TTC549 (cell line): ENCODE data around the gene CDC42EP5.
"Not testable (repeated sequence)": the region's sequence is repeated elsewhere in the genome, so short reads cannot be mapped to it uniquely, and the experiment has no call there.

Experiments used
- FAIRE-seq: peaks from 2 replicates; lab custom pipeline; 2012; peaks lifted over from hg19 to GRCh38; lab: Jason Lieb, UNC

Gene CDC42EP5

GRCh38 chr19:54489341-54489740 lies 16.2 kb upstream of the CDC42EP5 start:
- no peak for FAIRE-seq

GRCh38 chr19:54485851-54486250 lies 12.8 kb upstream of the CDC42EP5 start:
- no peak for FAIRE-seq

DNA sequence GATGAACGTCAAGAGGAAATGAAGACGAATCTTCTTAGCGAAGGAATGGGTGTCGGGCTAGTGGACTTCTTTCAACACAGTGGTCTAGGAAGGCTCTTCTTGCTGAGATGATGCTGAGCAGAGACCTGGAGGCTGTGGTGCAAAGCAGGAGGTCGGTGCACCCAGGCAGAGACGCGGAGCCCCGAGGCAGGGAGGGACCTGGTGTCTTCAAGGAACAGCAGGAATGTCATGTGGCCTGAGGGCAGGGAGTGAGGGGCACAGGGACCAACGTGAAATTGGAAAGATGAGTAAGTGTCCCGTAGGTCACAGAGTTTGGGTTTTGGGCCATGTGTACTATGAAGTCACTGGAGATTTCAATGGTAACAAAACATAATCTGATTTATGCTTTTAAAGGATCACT lies 11.4 kb upstream of the CDC42EP5 start:
- no peak for FAIRE-seq

DNA sequence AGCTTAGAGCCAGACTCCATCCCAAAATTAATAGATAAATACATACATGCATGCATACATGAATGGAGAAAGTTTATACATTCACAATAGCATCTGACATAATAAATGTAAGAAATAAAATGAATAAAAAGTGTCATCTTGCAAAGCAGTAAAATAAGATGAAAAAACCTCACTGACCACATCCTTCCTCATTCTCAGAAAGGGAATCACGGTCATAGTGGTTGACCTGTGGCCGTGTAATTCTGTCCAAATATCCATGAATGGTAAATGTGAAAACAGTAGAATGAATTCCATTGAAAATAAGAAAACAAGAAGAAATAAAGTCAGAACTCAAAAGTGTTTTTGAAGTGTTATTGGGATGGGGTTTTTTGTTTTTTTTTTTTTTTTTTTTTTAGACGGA lies 9.8 kb upstream of the CDC42EP5 start:
- FAIRE-seq = no peak

DNA sequence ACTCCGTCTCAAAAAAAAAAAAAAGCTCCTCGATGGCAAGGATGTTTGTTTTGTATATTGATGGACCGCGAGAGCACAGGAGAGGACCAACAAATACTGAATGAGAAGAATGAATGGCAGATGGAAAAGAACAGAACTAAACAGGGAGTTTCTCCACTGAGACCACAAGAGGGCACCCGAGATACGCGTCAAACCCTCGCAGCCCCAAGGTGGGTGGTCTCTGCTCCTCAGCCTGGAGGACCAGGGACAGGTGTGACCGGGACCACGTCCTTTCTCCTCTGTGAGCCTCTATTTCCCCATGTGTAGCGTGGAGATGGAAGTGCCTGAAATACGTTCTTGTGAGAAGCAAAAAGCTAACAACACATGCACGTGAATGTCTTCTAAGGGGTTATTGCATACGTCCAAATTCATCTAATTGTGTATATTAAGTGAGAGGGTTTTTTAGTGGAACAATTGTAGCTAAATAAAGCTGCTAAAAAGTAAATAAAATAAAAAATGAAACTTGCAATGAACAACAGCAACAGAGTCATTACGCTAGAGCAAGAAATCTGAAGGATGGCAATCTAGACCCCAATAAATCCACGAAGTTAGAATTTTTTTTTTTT lies 8.3 kb upstream of the CDC42EP5 start:
- FAIRE-seq = no peak

- no peak for FAIRE-seq
Observed at GRCh38 chr19:54480051-54480450, 7.0 kb upstream of the CDC42EP5 start.

DNA sequence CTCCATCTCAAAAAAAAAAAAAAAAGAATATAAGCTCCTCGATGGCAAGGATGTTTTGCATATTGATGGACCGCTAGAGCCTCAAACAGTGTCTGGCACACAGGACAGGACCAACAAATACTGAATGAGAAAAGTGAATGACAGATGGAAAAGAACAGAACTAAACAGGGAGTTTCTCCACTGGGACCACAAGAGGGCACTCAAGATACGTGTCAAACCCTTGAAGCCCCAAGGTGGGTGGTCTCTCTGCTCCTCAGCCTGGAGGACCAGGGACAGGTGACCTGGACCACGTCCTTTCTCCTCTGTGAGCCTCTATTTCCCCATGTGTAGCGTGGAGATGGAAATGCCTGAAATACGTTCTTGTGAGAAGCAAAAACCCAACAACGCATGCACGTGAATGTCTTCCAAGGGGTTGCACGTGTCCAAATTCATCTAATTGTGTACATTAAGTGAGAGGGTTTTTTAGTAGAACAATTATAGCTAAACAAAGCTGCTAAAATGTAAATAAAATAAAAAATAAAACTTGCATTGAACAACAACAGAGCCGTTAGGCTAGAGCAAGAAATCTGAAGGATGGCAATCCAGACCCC lies 5.7 kb upstream of the CDC42EP5 start:
- FAIRE-seq = no peak

- FAIRE-seq = no peak
Observed at GRCh38 chr19:54477650-54478049, 4.6 kb upstream of the CDC42EP5 start.

GRCh38 chr19:54475706-54476105 lies 2.6 kb upstream of the CDC42EP5 start:
- FAIRE-seq = no peak

- no peak for FAIRE-seq
Observed at GRCh38 chr19:54473892-54474372, 836 bp upstream of the CDC42EP5 start.

- FAIRE-seq = no peak
Observed at GRCh38 chr19:54470991-54471782, 1.9 kb downstream of the CDC42EP5 start.

- FAIRE-seq = no peak
Observed at GRCh38 chr19:54470276-54470887, 2.7 kb downstream of the CDC42EP5 start.

DNA sequence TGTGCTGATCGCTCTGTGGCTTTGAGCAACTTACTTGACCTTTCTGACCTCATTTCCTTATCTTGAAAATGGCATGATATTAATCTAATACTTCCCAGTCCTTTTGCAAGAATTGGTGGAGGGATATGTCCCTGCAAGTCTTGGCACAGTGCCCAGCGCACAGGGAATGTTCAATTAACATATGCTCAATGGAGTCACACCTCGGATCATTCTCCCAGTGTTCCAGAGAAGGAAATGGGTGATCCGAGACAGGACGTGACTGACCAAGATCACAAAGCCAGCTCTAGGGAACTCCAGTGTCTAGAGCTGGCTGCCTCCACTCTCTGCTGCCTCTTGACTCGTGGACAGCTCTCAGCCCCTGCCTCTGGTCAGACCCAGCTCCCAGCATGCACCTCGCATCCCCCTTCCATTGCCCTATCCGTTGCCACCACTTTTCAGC lies 3.6 kb downstream of the CDC42EP5 start:
- no peak for FAIRE-seq

DNA sequence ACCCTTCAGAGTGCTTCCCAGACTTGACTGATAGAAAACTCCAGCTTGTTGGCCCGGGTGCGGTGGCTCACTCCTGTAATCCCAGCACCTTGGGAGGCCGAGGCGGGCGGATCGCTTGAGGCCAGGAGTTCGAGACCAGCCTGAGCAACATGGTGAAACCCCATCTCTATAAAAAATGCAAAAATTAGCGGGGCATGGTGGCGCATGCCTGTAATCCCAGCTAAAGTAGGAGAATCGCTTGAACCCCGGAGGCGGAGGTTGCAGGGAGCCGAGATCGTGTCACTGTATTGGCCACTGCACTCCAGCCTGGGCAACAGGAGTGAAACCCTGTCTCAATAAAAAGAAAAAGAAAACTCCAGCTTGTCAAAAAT lies 7.0 kb downstream of the CDC42EP5 start:
- FAIRE-seq = not testable (repeated sequence)

DNA sequence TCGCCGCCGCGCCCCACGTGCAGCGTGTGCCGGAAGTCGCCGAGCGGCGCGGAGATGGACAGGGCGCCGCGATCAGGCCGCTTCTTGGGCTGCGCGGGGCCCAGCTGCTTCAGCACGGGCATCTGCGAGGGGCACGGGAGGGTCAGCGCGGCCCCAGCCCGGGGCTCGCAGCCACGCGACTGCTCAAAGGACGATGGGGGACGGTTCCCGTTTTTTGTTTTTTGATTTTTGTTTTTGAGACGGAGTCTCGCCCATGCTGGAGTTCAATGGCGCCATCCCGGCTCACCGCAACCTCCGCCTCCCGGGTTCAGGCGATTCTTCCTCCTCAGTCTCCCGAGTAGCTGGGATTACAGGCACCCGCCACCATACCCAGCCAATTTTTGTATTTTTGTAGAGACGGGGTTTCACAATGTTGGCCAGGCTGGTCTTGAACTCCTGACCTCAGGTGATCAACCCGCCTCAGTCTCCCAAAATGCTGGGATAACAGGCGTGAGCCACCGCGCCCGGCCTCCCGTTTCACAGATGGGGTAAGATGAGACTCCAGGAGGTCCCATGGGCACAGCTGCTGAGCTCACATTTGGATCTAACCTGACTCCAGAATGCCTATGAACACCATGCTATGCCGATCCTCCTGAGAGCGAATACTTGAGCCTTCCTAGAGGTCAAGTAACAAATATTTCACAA lies 7.5 kb downstream of the CDC42EP5 start:
- FAIRE-seq = no peak

- FAIRE-seq = no peak
Observed at GRCh38 chr19:54464630-54465425, 8.3 kb downstream of the CDC42EP5 start.

GRCh38 chr19:54464044-54464629 lies 9.0 kb downstream of the CDC42EP5 start:
- no peak for FAIRE-seq

DNA sequence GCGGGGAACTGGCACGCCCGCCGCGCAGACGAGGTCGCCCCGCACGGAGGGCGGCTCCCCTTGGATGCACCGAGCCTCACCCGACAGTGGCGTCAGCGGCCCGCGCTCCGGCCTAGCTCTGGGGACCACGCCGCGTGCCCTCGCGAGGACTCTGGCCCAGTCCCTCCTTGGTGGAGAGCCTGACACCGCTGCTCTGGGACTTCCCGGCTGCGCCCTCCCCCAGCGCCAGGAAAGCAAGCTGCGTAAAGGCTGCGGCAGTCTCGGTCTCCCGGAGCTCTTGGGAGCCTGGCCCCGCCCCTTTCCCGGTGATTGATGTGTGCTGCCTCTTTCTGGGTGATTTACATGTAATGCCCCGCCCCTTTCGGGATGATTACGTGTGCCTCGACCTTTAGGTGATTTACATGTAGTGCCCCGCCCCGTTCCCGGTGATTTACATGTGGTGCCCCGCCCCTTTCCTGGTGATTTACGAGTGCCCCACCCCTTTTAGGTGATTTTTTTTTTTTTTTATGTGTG lies 9.5 kb downstream of the CDC42EP5 start, which contains the start of gene LENG9:
Gene LENG9, minus strand, starts transcription at position 248 of the 513 bp plus-strand sequence. CDS start 252 bp downstream, outside the sequence.
- peak; percentile 98 for FAIRE-seq

DNA sequence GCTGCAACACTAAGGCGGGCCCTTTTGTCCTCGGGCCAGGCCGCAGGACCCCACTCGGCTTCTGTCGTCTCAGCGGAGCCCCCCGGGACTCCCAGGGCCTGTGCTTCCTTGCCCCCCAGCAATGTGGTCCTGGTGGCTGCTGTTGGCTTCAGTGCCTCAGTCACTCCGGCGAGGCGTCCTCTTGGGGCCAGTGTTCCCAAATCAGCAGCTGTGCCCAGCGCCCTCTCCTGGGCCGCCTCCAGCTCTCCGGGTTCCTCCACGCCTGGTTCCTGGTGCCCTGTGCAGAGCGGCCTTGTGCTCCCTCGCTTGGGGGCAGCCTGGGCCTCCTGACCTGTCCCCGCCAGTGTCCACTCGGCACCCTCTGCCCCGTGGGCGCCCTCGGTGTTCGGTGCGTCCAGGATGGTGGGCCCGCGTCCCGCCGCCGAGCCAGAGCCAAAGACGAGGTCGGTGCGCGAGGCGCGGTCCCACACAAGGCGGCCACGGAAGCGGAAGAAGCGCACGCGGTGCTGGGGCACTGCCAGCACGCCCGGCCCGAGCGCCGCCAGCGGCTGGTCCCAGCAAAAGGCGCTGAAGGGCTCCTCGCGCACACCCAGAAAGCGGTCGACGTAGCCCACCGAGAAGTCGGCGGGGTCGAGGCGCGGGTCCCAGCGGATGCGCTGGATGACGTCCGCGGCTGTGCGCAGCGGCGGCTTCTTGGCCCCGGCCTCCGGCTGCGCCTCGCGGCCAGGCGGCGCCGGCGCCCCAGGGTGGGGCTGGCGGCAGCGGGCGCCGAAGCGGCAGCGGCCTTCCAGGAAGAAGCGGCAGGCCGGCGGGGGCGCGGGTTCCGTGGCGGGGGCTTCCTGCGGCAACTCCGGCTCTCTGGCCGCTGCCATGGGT lies 10.2 kb downstream of the CDC42EP5 start:
- FAIRE-seq = no peak
